Activated CD8-positive, alpha-beta memory T cell treated with anti-CD3 and anti-CD28 coated beads, Interleukin-2, amount 50 U/mL, for 48 hours (primary cell): ENCODE data around the gene DAB2IP.

Experiments used
- DNase-seq: peaks from one replicate; pipeline ENCODE4 v3.0.0-alpha.2; 2020

DAB2IP gene

DNA sequence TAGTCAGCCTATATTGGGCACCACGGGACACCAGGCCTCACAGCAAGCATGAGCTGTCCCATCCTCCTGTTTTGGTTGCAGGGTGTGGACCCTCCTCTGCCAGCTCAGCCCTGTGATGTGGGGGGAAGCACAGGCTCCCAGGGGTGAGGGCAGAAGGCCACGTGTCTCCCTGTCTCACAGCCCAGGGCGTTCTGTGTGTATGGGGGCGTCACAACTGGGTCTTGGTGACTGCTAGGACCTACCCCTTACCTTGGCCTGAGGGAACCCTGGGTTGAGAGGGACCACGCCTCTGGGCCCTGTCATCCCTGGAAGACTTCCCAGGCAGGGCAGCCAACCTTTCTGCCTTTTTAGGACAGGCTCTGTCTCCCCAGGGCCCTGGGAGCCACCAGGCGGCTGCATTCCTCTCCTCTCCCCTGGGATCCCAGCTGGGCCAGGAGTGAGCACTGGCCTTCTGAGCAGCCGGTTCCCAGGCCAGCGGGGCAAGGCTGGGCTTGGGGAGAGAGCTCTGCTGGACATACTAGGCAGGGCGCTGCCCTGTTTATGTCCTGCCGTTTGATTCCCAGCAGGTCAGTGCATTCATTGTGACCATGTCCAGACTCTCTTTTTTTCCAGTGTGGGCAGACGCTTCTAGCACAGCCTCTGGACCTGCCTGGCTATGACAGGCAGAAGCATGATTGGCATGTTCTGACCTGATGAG lies 97.4 kb downstream of the DAB2IP start:
- no peak for DNase-seq

DNA sequence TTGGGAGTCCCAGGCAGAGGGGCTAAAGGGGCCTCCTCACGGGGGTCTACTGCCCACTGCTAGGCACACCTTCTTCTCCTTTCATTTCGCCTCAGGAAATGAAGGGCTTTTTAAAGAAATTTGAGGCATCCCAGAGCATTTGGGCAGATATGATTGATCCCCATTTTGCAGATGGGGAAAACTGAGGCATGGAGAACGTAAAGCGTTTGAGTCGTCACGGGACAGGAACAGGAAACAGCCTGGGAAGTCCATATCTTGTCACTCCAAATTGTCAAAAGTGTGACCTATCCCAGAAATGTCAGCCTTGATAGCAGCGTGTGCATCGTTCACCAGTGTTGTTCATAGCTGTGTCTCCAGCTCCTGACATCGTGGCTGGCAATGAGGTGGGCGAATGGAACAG lies 98.2 kb downstream of the DAB2IP start:
- no peak for DNase-seq

DNA sequence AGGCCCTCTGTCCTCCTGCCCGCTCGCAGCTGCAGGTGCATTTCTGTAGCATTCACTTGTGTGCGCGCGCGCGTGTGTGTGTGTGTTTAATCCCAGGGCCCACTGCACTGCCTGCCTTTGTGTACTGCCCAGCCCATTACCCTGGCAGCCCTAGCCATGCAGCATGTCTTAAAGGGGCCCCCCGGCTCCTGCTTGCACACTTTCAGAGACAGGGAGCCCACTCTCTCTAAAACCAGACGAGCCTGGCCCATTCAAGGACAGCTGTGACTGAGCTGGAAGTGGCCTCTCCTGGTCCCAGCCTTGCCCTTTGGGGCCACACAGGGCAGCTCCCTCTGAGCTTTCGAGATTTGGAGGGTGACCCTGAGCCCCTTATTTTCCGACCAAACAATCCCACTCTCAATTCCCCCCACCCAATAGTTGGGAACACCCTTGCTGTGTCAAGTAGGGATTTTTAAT lies 98.9 kb downstream of the DAB2IP start:
- DNase-seq = no peak

DNA sequence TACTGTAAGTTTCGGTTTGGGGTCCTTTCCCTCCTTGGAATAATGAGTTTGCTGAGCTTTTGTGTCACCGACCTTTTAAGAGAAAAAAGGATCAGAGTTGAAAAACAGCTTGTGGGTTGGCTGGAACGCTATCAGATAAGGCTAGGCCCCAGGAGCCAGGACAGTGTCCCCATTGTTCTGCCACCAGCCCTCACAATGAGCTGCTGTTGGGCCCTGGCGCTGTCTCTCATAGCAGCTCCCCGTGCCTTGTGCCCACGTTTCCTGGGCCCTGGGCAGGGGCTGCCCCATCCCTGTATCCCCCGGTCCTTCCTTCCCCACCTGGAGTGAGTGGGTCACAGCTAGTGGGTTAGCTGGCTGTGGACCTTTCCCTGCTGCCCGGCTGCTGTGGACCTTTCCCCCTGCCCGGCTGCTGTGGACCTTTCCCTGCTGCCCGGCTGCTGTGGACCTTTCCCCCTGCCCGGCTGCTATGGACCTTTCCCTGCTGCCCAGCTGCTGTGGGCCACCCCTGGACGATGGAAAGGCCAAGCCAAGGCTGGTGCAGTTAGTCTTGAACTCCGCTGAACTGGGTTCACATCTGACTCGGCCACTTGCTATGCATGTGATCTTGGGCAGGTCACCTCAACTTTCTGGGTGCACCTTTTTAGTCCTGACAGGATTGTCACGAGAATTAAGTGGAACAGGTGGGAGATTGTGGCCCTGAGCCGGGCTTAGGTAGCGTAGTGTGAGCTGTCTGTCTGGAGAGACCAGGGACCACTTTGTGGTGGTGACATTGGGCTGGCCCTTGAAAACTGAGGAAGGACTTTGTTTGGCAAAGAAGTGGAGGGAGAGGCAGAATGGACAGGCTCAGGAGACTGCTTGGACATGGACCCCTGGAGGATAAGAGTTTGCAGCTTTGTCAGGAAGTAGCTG lies 99.5 kb downstream of the DAB2IP start:
- no peak for DNase-seq

DNA sequence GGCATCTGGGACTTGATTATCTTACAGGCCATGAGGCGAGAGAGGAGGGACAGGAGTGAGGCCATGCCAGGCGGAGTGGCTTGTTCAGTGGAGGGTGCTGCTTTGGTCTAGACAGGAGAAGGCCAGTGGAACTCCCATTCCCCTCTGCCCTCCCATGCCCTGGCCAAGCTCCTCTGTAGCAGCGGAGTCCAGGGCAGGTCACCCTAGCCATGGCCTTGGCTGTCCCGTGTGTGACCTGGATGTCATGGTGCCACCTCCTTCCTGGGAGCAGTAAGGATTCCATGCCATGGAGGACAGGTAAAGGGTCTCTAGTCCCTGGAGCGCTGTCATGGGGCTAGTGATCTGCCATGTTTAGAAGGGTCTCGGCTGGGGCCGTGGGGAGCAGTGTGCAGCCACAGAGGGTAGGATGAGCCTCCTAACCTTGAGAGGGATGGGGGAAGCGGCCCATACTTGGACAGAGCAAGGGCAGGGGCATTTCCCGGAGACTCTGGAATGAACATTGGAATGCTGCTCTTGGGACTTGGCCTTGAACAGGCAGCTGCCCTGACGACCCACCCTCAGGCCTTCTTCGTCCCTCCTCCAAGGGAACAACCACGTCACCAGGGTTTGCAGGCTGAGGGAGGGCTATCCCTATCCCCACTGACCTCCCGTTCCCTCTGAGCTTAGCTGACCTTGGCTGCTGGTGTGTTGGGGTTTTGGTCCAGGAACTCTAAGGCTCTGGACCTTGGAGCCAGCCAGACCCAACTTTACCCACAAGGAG lies 100.4 kb downstream of the DAB2IP start:
- DNase-seq = no peak

DNA sequence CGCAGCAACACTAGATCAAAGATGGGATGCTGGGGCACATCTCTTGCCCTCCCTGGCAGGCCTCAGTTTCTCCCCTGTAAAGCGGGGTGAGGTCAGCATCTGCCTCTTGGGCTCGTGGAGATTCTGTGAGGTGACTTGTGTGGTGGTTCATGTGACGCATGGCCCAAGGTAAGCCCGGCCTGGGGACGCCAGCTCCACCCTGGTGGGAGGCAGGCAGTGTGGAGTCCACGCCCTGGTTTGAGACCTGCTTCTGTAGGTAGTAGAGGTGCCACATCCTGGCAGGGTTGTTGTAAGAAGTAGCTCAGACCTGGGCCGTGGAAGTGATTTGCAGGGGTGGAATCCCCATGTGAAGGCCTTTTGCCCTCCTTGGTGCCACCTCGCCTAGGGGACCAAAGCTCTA lies 101.5 kb downstream of the DAB2IP start:
- no peak for DNase-seq

DNA sequence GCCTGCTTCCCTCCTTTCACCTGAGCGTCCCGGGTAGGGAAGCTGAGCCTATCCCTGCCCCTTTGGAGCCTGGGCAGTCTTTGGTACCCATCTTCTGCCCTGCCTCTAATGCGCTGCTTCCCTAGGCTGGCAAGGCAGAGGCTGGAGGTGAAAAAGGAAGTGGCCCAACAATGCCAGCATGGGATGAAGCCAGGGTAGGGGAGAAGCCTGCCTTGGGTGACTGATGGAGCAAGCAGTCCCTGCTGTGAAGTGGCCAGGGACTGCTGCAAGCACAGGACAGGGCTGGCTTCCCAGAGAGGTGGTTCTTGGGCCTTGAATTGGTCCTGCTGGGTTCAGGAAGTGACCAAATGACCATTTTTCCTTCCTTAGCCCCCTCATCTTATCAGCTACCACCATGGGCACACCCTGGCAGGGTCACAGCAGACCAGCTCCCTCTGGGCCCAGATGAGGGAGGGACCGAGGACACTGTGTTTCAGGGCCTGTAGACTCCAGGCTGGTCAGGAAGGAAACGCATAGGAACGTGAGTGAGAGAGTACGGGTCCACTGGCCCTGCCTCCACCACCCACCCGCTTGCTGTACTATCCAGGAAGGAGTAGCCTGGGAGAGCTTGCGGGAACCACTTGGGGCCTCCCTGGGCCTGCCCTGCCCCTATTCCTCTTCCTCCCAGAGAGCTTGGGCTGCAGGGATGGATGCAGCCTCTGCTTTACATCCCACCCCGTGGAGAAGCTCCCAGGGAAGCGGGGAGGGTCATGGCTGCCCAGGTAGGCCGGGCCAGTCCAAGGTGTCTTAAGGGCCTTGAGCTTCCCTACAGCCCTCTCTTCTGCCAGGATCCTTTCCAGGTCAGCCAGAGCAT lies 102.6 kb downstream of the DAB2IP start:
- no peak for DNase-seq

DNA sequence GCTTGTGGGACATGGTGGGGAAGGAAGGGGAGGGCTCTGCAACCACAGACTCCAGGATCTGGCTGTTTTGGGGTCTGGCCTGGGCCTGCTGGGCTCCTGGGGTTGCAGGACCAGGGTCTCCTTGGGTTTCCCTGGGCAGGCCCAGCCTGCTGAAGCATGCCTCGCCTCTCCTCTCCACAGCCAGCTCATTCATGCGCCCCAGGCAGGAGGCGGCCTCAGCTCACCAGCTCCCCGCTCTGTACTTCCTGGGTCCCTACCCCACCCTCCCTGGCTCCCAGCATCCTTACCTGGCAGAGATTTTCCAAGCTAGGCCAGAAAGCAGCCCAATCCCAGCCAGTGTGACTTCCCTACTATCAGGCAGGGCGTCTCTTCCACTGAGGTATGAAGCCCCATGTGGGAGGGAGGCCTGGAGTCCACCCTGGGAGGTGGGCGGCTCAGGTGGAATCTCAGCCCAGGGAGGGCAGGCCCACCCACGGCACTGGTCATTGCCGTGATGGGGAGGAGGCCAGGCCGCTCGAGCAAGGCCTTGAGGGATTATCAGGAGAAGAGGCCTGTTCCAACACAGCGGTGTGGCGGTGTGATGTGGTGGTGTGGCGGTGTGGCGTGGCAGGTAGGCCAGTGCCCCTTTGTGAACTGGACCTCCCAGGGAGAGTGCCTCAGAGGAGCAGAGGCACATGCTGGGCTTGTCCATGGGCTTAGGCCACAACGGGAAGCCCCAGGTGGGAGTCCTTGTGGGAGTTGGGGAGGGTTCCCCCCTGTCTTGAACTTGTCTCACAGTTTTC lies 103.4 kb downstream of the DAB2IP start:
- DNase-seq = no peak

DNA sequence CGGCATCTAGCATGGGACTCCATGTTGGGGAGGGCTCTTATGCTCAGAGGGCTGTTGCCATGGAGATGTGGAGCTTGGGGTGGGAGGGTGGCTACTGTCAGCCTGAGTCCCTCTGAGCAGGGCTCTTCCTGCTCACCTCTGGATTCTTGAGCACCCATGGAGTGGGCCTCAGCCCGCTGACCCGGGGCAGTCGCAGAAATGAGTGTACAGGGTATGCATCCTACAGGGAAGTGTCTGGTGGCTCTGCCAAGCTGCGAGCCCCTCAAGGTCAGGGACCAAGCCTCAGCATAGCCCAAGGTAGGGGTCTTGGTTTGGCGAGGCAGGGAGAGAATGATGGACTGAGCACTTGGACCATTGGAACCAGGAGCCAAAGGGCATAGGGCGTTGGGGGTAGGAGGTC lies 104.1 kb downstream of the DAB2IP start:
- no peak for DNase-seq

DNA sequence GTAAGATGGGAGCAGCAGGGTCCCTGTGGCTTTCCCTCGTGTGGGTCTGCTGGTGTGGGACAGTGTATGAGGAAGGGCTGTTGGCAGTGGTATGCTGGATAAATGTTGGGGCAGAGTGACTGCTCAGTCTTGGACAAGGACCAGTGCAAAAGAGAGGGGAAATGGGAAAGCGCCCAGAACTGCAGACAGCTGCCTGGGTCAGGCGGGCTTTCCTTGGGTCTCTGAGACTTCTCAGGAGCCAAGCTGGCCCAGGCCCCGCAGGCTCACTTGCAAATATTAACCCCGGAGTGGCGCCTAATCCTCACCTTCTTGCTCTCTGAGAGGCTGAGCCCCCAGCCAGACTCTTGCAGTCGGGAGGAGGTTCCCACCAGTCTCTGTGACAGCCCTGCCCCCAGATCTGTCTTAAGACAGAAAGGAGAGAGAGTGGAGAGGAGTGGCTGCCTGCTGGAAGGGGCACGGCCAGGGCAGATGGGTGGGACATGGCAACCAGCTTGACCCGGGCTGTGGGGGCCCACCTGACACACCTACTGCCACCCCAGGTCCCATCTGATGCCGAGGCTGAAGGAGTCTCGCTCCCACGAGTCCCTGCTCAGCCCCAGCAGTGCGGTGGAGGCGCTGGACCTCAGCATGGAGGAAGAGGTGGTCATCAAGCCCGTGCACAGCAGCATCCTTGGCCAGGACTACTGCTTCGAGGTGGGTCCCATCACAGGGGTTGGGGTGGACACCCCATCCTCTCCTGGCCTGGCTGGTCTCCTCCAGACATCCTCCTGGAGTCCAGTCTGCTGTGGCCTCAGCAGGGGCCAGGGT lies 105.2 kb downstream of the DAB2IP start:
- no peak for DNase-seq

DNA sequence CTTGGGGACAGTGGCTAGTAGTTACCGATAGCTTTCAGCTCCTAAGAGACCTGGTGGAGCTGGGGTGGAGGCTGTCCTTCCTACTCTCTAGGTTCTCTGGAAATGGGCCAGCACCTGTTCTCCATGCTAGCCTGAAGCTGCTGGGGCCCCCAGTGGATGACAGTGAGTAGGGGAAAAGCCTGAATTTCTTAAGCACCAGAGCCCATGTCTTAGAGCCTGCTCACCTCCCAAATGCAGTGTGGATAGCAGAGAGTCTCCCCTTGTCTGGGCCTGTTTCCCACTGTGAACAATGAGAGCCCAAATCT lies 105.8 kb downstream of the DAB2IP start:
- no peak for DNase-seq

DNA sequence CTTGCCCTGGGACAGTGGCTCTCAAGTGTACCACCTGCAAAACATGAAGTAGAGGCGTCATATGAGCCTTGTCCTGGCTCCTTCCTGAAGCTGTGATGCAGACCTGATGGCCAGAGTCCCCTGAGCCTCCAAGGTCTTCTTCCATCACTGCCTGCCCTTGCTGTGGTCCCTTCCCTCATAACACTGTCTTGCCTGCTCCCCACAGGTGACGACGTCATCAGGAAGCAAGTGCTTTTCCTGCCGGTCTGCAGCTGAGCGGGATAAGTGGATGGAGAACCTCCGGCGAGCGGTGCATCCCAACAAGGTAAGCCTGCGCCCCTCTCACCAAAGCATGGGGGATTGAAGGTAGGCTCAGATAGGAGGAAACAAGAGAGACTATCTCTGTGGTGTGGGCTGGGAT lies 107.3 kb downstream of the DAB2IP start:
- no peak for DNase-seq

DNA sequence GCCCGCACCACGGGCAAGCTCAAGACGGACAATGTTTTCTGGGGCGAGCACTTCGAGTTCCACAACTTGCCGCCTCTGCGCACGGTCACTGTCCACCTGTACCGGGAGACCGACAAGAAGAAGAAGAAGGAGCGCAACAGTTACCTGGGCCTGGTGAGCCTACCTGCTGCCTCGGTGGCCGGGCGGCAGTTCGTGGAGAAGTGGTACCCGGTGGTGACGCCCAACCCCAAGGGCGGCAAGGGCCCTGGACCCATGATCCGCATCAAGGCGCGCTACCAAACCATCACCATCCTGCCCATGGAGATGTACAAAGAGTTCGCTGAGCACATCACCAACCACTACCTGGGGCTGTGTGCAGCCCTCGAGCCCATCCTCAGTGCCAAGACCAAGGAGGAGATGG lies 108.6 kb downstream of the DAB2IP start:
- DNase-seq = no peak

DNA sequence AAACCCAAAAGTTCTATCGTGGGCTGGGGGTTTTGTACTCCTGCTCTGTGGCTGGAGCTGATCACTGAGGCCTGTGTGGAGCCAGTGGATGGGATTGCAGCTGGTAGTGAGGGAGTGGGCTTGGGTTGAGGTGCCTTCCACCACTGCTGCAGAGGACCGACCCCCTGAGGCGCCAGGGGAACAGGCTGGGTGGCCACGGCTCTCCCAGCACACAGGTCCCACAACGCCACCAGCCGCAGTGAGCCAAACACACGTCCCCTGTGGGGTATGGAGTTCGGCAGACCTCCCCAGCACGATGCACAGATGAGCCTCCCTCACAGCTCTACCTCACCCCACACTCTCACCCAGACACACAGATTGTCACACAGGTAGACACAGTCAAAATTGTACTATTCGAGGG lies 109.1 kb downstream of the DAB2IP start:
- no peak for DNase-seq

DNA sequence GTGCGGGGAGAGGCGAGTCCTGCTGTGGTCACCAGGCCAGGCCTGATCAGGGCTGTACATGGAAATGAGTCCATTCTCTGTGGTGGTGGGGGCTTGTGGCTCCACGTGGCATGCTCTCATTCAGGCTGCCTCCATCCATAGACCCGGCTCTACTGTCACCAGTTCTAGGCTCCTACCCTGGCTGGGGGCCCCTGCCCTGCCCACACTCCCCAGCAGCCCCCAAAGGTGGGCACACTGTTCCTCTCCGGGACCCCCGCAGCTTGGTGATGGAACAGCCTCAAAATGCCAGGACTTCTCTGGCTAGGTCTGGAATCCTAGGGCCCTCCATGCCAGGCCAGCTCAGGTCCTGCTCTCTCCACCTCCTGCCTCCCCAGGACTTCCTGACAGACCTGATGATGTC lies 111.7 kb downstream of the DAB2IP start:
- no peak for DNase-seq

DNA sequence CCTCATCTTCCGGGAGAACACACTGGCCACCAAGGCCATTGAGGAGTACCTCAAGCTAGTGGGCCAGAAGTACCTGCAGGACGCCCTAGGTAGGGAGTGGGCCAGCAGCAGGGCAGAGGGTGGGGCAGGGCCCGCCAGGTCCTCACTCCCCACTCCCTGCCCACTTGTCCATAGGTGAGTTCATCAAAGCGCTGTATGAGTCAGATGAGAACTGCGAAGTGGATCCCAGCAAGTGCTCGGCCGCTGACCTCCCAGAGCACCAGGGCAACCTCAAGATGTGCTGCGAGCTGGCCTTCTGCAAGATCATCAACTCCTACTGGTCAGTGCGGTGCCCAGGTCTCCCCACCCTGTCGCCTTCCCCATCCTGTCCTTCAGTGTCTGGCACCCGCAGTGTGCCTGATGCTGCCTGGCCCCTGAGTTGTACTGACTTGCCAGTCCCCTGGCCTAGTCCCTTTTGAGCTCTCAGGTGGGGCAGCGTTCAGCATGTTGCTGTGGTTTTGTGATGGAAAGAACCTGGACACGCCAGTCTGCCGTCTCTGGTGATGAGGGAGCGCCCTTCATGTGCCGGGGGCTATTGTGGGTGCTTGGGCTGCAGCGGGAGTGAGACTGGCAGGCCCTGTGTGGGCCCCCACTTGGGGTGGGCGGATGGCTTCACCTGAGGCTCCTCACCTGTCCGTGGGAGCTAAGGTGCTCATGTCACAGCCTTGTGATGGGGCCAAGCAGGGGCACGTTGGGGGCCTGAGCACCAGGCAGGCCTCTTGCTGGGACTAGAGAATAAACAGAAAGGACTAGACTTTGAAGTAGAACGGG lies 112.3 kb downstream of the DAB2IP start:
- no peak for DNase-seq

DNA sequence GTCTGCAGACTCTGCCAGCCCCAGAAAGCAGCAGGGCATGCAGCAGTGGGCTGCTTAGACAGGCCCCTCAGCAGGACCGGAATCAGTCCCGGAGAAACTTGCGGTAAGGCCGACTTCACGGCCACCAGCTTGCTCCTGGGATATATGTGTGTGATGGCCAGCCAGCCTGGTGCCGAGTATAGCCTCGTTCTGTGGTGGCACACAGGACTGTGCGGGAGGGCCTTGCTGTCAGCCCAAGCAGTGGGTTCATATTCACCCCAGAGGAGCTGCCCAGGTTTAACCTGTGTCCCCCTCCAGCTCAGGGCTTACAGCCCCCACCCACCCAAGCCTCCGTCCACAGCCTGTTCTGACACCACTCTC lies 112.9 kb downstream of the DAB2IP start:
- DNase-seq = no peak

DNA sequence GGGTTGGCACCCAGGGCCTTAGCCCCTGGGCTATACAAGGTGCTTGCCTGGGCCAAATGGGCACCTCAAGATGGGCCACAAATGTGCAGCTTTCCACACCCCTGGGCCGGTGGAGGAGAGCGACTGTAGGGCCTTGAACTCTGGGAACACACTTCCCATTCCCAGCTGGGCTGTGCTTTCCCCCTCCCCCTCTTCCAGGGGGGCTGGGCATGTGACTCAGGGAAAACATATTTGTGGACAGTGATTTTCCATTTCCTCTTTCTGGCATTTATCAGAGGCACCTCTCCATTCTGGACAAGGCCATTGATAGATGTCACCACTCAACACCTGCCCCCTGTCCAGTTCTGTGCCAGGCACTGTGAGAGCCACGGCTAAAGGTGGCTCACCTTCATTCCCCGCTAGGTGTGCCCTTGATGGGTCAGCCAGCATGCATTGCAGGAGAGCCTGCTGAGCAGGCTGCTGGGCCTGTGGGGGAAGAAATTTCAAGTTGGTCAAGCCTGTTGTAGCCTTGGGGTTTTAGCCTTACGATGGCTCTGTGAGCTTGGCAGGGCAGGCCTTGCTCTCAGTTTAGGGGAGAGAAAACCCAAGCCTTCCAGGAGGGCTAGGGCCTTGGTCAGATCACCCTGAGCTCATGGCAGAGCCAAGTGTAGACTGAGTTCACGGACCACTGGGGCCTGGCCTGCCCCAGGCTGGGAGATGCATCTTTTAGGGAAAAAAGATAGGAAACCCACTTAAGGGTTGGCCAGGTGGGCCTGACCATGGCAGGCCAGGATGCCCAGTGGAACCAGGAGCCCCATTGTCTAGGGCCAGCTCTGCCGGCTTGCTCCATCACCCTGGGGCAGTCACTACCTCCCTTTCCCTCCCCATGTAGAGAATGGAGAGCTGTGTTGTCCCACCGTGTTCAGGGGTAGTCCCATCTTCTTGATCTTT lies 113.9 kb downstream of the DAB2IP start:
- no peak for DNase-seq

DNA sequence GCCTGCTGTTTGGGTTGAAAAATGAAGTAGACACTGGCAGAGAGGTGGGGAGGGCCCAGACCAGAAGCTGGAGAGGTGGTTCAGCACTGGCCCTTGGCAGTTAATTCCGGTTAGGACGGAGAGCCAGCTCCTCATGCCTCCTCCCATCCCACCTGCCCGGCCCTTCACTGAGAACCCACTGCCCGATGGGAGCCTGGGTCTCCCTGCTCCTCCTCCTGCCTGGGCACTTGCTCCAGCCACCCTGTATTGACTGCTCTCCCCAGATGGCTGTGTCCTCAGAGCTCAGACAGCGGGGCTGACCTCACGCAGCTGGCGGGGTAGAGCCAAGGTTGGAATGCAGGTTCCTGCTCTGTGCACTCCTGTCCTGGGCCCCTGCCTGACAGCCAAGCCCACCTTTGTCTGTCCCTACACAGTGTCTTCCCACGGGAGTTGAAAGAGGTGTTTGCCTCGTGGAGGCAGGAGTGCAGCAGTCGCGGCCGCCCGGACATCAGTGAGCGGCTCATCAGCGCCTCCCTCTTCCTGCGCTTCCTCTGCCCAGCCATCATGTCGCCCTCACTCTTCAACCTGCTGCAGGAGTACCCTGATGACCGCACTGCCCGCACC lies 114.7 kb downstream of the DAB2IP start:
- no peak for DNase-seq
